HG02840 (cell line): ENCODE data around the gene SURF2.

ENCODE experiments used
- ATAC-seq: cut with Tn5 transposase; IDR thresholded peaks from one replicate; pipeline ENCODE4 v1.9.1; 2021; ENCODE audit warnings: mild to moderate bottlenecking, moderate library complexity, moderate number of reproducible peaks; ENCODE audit not compliant: unreplicated experiment, low FRiP score

SURF2 gene

DNA sequence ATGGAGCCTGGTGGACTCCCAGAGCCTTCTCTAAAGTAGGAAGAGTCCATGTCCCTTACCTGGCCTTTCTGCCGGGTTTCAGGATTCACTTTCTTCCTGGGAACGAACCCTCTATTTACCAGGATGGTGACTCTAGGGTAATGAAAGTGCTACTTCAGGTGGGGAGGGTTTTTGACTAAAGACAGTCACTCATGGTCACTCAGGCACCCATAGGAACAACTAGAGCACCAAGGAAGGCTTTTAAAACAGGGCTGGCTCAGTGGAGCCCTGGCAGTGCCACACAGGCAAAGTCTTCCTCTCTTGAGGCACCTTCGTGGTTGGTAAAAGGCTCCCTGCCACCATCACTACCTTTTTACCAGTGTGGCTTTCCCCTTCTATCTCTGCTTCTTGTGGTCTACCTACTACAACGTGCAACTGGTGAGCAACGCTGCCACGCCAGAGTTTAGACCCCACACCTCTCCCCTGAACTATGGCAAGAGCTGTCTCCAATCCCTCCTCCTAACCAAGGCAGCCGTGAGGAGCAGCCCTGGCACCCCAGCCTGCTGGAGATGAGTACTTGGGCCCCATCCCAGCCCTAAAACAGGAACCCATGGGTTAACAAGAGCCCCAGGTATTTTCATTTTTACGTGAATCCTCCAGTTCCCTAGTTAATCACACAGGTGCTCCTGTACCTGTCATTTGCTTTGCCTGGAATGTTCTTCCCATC lies 3.6 kb upstream of the SURF2 start:
- no peak for ATAC-seq

DNA sequence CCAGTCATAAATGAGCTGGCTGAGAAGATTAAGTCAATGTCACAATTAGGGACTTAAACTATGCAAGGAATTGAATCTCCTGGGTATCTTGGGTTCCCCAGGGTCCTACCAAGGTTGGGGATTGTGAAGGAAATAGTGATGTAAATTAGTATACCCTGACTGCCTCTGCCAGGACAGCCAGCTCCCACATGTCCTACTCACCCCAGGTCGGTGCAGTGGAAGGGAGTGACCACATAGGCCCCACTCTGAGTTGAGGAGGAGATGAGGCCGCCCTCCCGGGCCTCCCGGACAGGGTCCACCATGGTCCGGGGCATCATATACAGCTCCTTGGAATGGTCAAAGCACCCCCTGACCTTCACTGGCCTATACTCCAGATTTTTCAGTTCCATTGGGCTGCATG lies 2.8 kb upstream of the SURF2 start:
- no peak for ATAC-seq

DNA sequence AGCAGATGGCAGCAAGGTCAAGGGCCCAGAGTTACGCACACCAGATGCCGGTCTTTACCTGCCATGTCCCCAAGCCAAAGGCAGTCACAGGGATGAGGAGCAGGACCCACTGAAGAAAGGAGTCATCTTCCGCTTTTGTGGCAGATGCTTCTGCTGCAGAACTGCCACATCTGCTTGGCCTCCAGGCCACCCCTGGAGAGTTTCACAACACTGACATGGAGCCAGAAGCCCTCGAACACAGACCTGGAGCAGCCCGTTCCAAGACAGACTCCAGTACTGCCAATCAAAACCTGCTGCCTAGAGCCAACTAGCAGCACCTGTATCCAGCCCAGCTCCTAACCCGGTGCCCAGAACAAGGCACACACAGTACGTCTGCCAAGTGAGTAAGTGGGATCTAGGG lies 1.6 kb upstream of the SURF2 start:
- no peak for ATAC-seq

DNA sequence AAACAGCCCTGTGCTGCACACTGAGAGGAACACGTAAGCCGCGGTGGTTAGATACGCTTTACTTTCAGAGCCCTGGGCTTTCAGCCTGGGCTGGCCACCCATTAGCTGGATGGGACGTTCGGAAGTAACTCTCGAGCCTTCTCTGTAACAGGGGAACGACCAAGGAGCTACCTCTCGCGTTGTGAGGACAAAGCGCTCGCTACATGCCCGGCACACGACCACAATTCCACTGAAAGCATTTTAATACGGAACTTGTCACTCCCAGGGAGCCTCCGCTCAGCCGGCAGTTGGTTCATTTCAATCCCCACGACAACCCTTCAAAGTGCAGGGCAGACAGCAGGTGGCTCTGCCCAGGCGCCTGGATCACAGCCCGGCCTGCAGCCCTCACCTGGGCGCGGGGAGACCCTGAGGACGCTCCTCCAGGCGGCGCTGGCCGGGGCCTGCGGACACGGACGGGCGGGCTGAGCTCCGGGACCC lies 431 bp upstream of the SURF2 start:
- ATAC-seq = no peak

DNA sequence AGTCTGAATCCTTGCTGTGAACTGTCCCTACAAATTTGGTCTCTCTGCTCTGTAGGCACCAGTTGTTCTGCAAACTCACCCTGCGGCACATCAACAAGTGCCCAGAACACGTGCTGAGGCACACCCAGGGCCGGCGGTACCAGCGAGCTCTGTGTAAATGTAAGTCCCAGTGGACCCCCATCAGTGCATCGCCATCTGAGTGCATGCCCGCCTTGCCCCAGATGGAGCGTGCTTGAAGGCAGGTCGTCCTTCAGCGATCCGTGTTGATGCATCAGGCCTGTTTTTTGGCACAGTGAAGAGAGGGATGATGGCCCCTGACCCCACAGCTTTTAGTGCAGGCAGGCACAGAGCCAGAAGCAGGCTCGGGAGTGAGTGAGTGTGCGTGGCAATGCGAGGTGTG lies 1.3 kb downstream of the SURF2 start:
- no peak for ATAC-seq

DNA sequence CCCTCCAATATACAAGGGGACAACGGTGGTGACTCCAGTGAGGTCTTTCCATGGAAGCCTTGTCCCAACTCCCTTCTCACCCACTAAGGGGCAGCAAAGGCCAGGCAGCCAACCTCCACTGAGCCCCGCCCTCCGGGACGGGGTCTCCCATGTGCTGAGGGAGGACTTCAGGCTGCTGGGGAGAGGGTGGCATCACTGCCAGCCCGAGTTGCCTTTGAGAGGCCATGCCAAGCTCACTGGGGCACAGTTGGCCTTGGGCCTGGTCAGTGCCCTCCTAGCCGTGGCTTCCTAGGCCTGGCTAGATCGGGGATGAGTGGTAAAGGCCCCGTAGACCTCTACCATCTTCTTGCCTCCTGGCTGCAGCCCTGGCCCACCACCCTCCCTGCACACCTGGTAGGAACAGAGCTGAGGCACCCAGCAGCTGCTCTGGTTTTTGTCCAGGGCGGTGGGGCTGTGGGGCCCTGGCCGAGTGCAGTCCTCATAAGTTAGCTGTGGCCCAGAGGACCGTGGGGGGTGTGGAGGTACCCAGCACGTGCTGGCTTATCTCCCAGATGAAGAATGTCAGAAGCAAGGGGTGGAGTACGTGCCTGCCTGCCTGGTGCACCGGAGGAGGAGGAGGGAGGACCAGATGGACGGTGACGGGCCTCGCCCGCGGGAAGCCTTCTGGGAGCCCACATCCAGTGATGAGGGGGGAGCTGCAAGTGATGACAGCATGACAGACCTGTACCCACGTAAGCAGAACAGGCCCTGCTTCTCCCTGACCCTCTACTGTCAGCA lies 3.2 kb downstream of the SURF2 start:
- ATAC-seq = no peak

DNA sequence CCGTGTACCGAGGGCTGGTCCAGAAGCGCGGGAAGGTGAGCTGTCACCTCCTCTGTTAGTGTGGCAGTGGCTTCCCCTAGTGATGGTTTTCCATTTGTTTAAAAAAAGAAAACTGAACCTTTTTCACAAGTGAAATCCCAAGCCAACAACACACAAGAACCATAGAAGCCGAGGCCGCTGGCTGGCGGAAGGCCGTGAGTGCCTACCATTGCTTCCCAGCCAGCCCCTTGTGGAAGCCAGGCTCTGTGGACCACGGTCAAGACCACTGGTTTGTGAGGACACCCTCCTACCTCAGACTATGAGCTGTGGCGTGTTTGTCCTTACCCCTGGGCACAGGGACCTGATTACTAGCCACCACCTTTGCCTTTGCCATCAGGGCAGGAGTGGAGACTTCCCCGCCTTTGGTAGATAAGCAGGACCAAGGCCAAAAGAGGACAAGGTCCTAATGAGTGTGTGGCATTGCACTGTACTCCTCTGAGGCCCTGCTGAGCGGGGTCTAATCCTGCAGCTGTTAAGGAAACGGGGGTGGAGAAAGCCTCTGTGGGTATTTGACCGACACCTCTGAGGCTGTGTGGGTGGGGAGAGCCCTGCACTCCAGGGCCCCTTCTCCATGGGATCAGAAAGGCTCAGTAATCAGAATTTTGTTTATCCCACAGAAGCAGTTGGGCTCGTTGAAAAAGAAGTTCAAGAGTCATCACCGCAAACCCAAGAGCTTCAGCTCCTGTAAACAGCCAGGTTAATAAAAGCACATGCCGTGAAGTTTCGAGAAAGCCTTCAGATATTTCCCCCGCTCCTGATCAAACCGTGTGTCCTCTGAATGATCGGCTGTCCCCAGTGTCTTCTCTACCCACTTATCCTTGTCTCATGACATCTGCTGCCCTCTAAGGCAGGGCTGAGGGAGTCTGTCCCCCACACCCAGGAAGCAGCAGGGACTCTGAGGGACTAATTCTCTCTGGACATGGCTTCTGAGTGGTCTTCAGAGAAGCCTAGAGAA lies 4.3 kb downstream of the SURF2 start:
- ATAC-seq = no peak

DNA sequence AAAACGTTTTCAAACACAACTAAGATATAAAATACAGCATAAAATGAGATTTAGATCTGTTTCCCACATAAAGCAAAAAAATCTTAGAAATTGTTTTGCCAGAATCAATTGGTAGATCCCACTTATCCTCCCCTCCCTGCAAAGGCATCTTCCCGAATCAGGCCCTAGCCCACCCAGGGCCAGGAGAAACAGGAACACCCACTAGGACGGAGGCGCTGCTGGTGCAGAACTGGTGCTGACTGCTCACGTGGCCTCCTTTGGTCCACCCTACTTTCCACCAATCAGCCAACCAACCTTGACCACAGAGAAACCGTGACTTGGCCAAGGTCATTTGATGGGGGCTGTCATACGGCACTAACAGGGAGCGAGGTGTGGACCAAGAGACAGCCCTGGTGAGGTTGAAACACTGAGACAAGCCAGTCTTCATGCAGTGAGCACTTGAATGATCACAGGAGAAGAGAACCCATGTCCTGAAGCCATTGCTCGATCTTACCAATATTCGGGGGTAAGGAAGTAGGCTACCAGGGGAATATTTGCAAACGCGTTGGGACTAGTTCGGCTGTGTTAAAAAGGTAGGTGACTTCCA lies 5.2 kb downstream of the SURF2 start:
- ATAC-seq = no peak

DNA sequence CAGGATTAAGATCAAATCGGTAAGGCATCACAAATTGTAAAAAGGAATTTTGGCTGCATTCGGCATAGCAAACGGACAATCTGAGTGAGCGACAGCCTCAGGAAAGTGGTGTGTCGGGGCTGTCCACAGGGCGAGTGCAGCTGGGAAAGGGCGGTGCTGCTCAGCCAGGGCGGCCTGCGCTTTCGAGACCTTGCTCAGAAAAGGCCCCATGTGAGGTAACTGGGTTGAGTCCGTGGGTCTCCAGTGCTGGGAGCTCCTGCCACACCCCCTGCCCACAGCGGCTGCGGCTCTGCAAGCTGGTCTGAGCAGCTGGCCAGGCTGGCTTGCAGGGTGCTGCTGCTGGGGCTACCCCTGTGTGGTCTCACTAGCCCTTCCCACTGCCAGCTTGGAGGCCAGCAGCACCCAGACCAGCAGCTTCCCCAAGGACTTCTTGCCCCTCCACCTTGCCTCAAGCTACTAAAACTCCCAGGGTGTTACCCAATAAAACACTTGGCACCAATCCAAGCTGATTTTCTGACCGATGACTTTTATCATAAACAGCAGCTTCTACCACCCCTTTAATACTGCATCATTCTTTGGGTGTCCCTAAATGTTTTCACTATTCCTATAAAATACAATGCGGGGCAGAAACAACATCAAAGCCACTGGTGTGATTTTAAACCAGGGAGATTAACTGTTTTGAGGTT lies 6.2 kb downstream of the SURF2 start:
- no peak for ATAC-seq

DNA sequence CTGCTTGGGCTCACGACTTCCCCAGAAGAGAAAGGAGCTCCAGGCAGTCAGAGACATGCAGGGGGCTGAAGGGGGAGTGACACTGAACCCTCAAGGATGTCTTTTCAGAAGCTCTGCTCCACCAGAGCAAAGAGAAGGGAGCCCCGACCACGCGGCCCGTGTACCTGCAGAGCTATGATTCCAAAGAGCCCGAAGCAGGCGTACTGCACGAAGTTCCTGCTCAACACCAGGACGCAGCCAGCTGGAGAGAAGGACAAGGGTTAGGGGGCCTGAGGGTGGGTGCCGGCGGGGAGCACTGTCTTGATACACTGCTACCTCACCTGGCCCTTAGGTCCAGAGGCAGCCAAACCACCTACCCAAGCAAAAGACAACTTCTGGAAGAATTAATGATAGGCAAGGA lies 10.1 kb downstream of the SURF2 start:
- no peak for ATAC-seq

DNA sequence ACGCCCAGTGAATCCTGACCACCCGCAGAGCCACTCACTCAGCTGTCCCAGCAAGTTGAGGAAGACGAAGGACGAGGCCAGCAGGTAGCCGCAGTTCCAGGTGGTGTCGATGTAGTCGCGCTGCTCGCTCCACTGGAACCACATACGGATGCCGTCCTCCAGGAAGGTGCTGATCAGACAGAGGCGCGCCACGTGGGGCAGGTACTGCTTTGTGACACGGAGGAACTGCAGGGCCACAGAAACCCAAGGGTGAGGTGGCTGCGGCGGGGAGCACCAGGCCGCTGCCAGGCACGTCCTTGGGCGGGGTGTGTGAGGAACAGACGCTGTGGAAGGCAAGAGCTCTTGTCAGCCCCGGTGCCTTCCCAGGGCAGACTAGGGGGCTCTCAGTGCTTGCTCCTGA lies 10.9 kb downstream of the SURF2 start:
- ATAC-seq = no peak

DNA sequence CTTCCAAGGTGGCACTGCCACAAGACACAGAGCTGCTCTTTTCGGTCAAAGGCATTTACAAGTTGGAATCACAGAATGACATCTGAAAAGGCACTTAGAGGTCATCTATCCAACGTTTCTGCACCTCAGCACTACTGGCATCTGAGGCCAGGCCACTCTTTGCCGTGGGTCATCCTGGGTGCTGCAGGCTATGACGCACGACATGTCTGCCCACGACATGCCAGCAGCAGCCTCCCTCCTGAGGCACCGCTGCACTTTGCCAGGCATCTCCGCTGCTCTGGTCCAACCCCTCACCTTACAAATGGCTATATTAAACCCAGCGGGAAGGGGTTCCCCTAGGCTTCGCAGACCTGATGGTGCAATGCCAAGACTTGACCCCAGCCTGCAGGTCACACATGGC lies 11.4 kb downstream of the SURF2 start:
- no peak for ATAC-seq

DNA sequence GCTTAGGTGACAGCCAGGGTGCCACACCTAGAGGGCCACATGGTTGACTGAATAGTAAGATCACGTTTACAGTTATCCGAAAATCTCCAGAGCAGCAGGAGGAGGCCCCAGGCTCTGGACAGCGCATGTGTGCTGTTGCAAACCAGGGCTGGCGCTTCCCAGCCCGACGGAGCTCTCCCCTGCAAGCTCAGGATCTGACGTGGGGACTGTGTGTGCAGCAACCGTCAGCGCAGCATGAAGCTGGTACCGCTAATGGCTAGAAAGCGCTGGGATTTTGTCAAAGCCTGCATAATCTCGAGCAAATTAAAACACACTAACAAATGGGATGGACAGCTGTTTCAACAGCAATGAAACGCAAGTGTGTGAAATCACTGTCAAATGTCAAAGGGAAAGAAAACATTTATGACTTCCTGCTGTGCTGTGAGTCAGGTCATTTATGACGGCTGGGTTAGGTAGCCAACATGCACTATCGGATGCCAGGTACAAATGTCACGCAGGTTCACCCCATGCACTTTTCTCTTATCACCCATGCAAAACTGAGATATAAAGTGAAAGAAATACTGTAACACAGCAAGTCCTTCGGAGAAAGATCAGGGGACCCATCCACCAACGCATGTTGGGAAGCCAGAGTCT lies 12.0 kb downstream of the SURF2 start:
- ATAC-seq = no peak

DNA sequence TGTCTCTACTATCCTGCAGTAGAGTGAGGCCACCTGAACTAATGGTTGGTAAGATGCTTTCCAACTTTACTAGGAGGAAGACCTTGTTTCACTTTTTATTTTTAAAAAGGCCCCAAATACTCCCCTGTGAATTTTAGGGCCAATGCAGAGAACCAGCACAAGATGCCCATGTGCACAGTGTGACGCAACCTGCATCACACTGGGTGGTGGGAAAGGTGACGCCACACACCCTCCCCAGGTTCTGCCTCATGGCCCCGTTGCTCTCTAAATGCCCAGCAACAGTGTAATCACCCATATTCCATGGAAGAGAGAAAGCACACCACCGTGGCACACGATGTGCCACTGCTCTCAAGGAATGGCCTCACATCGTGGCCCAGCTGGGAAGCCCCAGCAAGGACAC lies 13.1 kb downstream of the SURF2 start:
- ATAC-seq = no peak

DNA sequence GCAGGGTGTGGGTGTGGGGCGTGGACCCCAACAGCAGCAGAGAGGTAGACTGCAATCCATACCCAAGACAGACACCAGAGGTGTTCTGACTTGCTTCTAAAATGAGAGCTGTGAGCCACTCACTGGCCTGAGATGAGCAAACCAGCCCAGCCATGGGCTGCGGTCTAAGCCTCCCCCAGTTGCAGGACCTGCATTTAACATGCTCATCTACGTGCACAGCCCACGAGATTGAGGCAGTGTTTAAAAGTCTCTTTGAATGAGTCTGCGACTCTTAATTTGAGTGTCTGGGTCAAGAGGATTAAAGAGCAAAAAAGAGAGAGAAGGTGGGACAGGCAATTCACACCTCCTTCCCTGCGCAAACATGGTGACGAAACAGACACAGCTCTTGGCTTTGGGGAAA lies 13.6 kb downstream of the SURF2 start:
- no peak for ATAC-seq

DNA sequence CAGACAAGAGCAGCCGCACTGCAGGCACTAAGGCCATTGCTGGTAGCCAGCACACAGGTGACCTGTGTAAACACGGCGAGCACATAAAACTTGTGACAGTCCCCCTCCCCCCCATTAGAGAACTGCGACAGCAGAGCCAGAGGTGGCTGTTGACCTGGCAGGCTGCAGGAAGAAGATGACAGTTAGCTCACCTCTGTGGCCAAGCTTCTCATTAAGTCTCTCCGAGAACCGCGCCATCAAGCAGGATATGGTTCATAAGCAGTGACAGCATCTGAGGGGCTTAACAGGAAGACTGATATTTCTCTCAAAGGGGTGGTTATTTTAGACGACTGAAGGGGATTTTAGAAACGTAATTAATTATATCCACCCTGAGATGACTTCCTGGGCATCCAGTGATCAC lies 14.3 kb downstream of the SURF2 start:
- no peak for ATAC-seq

DNA sequence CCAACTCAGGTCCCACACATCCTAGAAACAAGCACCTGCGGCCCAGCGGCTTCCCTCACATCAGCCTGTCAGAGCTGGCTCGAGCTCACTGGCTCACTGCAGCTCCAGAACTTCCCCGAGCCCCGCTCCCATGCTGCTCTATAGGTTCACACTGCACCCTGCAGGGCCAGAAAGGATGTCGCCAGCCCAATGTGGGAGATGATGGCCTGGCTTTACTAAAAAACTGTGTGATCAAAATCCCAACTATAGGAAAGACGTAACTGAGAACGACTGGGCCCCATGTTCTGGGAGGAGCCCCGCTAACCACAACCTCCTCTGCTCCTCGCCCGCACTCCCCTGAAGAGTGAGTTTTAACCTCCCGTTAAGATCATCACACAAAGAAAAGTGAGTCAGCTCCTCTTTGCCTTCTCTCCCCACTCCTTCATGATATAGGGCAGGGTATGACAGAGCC lies 14.9 kb downstream of the SURF2 start:
- no peak for ATAC-seq

DNA sequence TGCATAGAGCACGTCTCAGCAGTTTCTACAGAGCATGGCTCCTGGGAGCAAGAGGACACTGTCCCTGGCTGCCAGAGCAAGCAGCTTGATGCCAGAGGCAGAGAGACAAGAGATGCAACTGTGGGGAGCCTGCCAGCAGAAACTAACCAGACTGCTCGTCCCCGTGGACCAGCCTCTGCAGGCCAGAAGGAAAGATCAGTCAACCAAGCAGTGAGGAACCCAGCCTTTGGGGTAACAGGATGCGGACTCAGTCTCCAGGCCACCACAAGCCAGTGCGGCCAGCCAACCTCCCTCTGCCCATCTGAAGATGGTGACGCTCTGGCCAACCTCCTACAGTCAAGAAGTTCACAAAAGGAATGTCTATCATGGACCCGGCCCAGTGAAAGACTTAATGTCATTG lies 15.8 kb downstream of the SURF2 start:
- ATAC-seq = no peak

DNA sequence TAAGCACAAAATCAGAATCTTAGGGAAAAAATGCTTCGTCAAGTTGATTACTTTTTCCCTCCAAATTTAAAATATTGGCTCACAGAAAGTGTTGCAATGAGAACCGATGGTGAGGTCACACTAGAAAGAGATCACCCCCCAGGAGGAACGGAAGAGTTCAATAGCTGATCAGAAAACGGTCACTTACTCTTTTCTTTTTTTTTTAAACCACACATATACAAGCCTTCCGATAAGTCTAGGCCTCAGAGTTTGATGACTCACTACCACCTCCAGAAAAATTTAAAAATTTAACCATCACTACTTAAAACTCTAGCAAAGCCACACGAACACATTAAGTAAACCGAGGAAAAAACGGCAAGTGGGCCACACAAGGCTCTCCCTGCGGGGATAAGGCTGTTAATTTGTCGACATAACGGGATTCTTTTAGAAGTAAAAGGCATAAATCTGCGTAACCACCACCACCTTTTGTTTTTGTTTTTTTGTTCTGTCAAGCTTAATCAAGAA lies 18.3 kb downstream of the SURF2 start:
- ATAC-seq = no peak
